Putamen (tissue), 1 donor: ENCODE results near the gene ROCK2.
"Not testable (repeated sequence)": the region's sequence is repeated elsewhere in the genome, so short reads cannot be mapped to it uniquely, and the experiment has no call there.

Source experiments
- DNase-seq: peaks from one replicate; pipeline ENCODE4 v3.0.0-alpha.2; 2016; ENCODE audit warnings: low spot score

The ROCK2 gene

GRCh38 chr2:11264818-11265217, 79.6 kb downstream of the ROCK2 start:
- no peak for DNase-seq

GRCh38 chr2:11264007-11264406, 80.4 kb downstream of the ROCK2 start:
- DNase-seq = no peak

GRCh38 chr2:11263177-11263576, 81.3 kb downstream of the ROCK2 start:
- DNase-seq = no peak

DNA sequence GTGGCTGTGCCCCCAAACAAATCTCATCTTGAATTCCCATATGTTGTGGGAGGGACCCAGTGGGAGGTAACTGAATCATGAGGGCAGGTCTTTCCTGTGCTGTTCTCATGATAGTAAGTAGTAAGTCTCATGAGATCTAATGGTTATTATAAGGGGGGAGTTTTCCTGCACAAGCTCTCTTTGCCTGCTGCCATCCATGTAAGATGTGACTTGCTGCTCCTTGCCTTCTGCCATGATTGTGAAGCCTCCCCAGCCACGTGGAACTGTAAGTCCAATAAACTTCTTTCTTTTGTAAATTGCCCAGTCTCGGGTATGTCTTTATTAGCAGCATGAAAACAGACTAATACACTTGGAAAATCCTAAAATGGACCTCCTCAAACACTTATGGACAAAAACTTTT, 82.0 kb downstream of the ROCK2 start:
- DNase-seq = not testable (repeated sequence)

- not testable (repeated sequence) for DNase-seq
Measured at GRCh38 chr2:11261564-11261963, 82.9 kb downstream of the ROCK2 start.

GRCh38 chr2:11260979-11261378, 83.5 kb downstream of the ROCK2 start:
- no peak for DNase-seq

GRCh38 chr2:11257964-11258363, 86.5 kb downstream of the ROCK2 start:
- no peak for DNase-seq

DNA sequence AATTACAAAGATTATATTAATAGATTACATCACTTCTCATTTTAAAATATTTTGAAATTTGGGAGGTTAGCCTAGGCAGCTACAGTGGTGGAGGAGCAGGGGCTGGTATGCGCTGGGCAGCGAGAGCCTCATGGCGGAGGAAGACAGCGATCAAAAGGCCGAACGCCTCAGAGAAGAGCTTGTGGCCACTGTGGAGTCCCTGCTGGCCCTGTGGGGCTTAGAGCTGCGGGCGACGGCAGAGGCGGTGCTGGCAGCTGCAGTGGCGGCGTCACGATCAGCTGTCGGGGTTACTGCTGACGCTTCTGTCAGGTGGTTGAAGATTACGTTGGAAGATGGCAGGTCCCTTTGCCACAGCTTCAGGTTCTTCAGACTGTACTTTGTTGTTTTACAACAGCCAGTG, 87.4 kb downstream of the ROCK2 start:
- DNase-seq = no peak

- no peak for DNase-seq
Measured at GRCh38 chr2:11256166-11256565, 88.3 kb downstream of the ROCK2 start.

GRCh38 chr2:11254100-11254536, 90.3 kb downstream of the ROCK2 start:
- DNase-seq = no peak

GRCh38 chr2:11252458-11252857, 92.0 kb downstream of the ROCK2 start:
- DNase-seq = not testable (repeated sequence)

- DNase-seq = peak; percentile 57
Measured at GRCh38 chr2:11250400-11251196, 93.8 kb downstream of the ROCK2 start.

GRCh38 chr2:11245322-11245721, 99.1 kb downstream of the ROCK2 start:
- no peak for DNase-seq

DNA sequence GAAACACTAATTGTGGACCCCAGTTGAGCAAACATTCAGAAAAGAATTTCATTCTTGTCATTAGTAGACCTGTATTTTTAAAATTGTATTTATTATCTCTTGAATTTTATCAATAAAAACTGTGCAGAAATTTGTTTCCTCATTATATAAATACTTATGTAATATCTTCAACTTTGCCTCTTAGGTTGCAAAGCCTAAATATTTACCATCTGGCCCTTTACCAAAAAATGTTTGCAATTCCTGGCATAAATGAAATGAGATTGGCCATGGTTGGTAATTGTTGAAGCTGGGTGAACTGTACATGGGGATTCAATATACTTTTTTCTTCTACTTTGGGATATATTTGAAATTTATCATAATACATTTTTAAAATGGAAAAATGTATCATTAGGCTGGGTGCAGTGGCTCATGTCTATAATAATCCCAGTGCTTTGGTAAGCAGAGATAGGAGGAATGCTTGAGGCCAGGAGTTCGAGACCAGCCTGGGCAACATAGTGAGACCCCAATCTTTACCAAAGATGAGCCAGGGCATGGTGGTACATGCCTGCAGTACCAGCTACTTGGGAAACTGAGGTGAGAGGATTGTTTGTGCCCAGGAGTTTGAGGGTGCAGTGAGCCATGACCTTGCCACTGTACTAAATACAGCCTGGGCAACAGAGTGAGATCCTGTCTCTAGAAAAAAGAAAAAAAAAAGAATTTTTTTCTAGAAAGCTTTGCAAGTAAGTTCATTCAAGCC, 100.2 kb downstream of the ROCK2 start:
- DNase-seq = no peak

DNA sequence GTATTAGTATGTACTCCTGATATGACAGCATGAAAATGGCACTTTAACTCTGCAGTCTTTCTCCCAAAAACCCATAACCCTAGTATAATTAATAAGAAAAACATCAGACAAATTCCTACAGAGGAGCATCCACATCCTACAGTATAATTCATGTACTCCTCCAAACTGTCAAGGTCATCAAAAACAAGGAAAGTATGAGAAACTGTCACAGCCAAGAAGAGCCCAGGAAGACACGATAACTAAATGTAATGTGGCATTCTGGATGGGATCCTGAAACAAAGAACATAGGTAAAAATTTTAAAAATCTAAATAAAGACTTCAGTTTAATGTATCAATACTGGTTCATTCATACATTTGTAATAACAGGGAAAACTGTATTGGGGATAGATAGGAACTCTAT, 100.9 kb downstream of the ROCK2 start:
- no peak for DNase-seq

DNA sequence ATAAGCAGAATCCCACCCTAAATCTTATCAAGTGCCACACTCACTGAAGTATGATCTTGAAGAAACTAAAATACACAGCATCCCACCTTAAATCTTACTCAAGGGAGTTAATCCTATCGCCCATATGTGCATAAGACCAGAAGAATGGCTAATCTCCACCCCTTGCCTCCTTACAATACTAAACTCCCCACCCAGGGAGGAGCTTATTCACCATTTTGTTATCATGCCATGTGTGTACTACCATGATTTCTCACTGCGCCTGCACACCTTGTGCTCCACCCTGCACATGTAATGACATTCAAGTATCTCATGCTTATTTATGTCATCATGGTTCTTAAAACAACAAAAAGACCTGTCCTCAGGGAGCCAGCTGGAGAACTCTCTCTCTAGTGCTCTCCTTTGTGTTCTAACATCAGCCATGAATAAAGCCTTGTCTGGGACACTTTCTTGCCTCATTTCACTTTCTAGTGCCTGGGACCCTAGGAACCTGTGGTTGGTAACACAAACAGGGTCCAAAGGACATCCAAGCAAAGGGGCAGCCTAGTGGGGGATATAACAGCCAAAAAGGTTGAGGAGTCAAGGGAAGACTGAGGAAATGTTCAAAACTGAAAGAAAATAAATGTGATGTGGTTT, 101.8 kb downstream of the ROCK2 start:
- no peak for DNase-seq

DNA sequence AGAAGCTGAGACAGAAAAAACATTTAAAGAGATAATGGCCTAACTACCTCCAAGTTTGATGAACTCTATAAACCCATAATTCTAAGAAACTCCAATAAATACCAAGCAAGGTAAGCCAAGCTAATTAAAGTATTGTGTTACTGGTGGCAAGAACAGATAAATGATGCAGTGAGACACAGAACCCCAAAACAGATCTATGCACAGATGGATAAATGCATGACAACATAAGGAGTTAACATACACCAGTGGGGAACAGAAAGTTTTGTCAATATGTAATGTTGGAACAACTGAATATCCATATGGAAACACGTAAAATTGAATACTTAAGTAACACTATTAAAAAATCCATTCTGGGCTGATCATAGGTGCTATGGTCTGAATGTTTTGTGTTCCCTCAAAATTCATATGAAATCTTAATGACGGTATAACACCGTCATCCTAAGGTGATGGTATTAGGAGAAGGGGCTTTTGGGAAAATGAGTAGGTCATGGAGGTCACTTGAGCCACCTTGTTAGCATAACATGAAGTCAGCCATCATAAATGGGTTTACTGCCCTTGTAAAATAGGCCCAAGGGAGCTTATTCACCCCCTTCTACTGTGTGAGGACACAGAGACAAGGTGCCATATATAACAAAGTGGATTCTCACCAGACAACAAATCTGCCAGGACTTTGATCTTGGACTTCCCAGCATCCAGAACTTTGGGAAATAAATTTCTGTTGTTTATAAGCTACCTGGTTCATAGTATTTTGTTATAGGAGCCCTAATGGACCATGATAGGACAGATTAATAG, 102.8 kb downstream of the ROCK2 start:
- no peak for DNase-seq

DNA sequence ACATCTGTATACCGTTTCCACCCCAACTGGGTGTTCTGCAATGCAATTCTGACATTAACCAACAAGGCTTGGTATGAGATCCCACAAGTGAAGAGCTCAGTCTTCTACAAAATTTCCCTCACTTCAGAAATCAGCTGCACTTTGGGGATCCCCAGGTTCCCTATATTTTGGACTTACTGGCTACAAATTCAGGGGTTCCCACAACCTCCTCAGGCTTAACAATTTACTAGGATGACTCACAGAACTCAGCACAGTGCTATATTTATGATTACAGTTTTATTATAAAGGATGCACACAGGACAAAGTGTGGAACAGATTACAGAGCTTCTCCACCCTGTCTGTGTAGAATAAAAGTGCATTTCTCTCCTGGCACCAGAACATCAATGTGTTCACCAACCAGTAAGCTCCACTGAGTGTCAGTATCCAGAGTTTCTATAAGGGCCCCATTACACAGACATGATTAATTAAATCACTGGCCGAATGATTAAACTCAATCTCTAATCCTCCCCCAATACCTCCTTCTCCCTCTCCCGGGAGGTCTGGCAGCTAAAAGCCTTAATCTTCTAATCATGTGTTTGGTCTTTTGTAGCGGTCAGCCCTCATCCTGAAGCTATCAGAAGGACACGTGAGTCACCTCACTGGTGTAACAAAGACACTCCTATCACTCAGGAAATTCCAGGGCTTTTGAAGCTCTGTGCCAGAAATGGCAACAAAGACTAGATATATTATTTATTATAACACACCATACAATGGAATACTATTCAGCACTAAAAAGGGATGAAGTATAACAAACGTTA, 104.6 kb downstream of the ROCK2 start:
- DNase-seq = no peak

GRCh38 chr2:11239147-11239546, 105.3 kb downstream of the ROCK2 start:
- no peak for DNase-seq

- DNase-seq = no peak
Measured at GRCh38 chr2:11237122-11237521, 107.3 kb downstream of the ROCK2 start.

- no peak for DNase-seq
Measured at GRCh38 chr2:11236335-11236734, 108.1 kb downstream of the ROCK2 start.
